Measurements from ENCODE around the gene TBX1. TPM values are rescaled to one million over a fixed set of nuclear protein-coding genes. Genes with fewer than 3 reads are reported as not detected.
"Not testable (repeated sequence)": the region's sequence is repeated elsewhere in the genome, so short reads cannot be mapped to it uniquely, and the experiment has no call there.

The TBX1 gene
- total RNA-seq, 1 donor from 2014 or later: not detected

GRCh38 chr22:19723232-19723982 is 37.2 kb upstream of the TBX1 start, which contains the start of gene GP1BB:
Gene GP1BB (plus strand): TSS chr22:19723539. CDS start chr22:19723570, 31 bp downstream.
- DNase-seq (ENCODE audit: low spot score): no peak

- DNase-seq (ENCODE audit: low spot score): no peak
These were observed 36.4 kb upstream of the TBX1 start for GRCh38 chr22:19723983-19724827.

GRCh38 chr22:19724927-19725661 is 35.5 kb upstream of the TBX1 start:
- DNase-seq (ENCODE audit: low spot score): no peak

- not testable (repeated sequence) for DNase-seq (ENCODE audit: low spot score)
These were observed 34.4 kb upstream of the TBX1 start for GRCh38 chr22:19726064-19726788.

- no peak for DNase-seq (ENCODE audit: low spot score)
These were observed 33.0 kb upstream of the TBX1 start for GRCh38 chr22:19727310-19728150.

- DNase-seq (ENCODE audit: low spot score): no peak
These were observed 32.3 kb upstream of the TBX1 start for GRCh38 chr22:19728271-19728670.

GRCh38 chr22:19728836-19729235 is 31.7 kb upstream of the TBX1 start:
- DNase-seq (ENCODE audit: low spot score): no peak

- DNase-seq (ENCODE audit: low spot score): no peak
These were observed 31.1 kb upstream of the TBX1 start for GRCh38 chr22:19729507-19729906.

- DNase-seq (ENCODE audit: low spot score): no peak
These were observed 30.4 kb upstream of the TBX1 start for GRCh38 chr22:19730198-19730597.

GRCh38 chr22:19730655-19731360 is 29.8 kb upstream of the TBX1 start:
- peak; percentile 77 for DNase-seq (ENCODE audit: low spot score)

GRCh38 chr22:19731361-19732135 is 29.0 kb upstream of the TBX1 start:
- no peak for DNase-seq (ENCODE audit: low spot score)

- DNase-seq (ENCODE audit: low spot score): no peak
These were observed 28.0 kb upstream of the TBX1 start for GRCh38 chr22:19732403-19733113.

GRCh38 chr22:19733755-19734154 is 26.8 kb upstream of the TBX1 start:
- DNase-seq (ENCODE audit: low spot score): no peak

GRCh38 chr22:19734163-19734562 is 26.4 kb upstream of the TBX1 start:
- DNase-seq (ENCODE audit: low spot score): no peak

GRCh38 chr22:19734837-19735382 is 25.7 kb upstream of the TBX1 start:
- no peak for DNase-seq (ENCODE audit: low spot score)

GRCh38 chr22:19735665-19736510 is 24.7 kb upstream of the TBX1 start:
- no peak for DNase-seq (ENCODE audit: low spot score)

Measured in umbilical cord (tissue), 2 donors.